Body of pancreas (tissue), 4 donors: ENCODE data around the gene CHADL. TPM values are rescaled to one million over a fixed set of nuclear protein-coding genes. Genes with fewer than 3 reads are reported as not detected.
A peak's percentile ranks its signal among the peaks of the same experiment; 100 is the strongest.

Experiments used
- ATAC-seq: fragments of 150-250 bp; one replicate; pipeline ENCODE4 v1.9.1; 2016
- DNase-seq, 4 donors: peaks; one replicate each; pipeline ENCODE4 v3.0.0-alpha.2; 2019
- H3K27ac ChIP-seq, 4 donors: fragments of 200-600 bp; sonication (generic); 1 replicate in 3 of 4; 2 replicates in 1 of 4; pipeline versions ENCODE4 v1.5.1 to v1.6.1; 2016 to 2019; ENCODE audit warnings: mild to moderate bottlenecking in 1 of 4, mixed read lengths in 1 of 4, moderate library complexity in 1 of 4
- H3K27me3 ChIP-seq, 2 donors: fragments of 200-600 bp; sonication (generic); one replicate each; pipeline ENCODE4 v1.6.0; 2016; ENCODE audit warnings: mild to moderate bottlenecking in 1 of 2
- H3K36me3 ChIP-seq, 2 donors: fragments of 200-600 bp; sonication (generic); replicated peaks in 1 of 2; 2 replicates each; pipeline ENCODE4 v1.5.1; 2016; ENCODE audit warnings: low read depth in 2 of 2; ENCODE audit not compliant: insufficient read depth in 1 of 2
- H3K4me1 ChIP-seq: fragments of 200-600 bp; sonication (generic); one replicate; pipeline ENCODE4 v1.6.0; 2016
- H3K4me3 ChIP-seq, 2 donors: fragments of 200-600 bp; sonication (generic); 1 replicate in 1 of 2; 2 replicates in 1 of 2; pipeline ENCODE4 v1.5.1; 2016 to 2019
- H3K9me3 ChIP-seq, 3 donors: fragments of 200-600 bp; sonication (generic); 1 replicate in 2 of 3; 2 replicates in 1 of 3; pipeline ENCODE4 v1.5.1; 2016
- POLR2A ChIP-seq, 3 donors: fragments of 450-650 bp; IDR thresholded peaks; one replicate each; pipeline ENCODE4 v1.6.1; 2016; ENCODE audit warnings: antibody characterized with exemption in 3 of 3, mild to moderate bottlenecking in 2 of 3
- WGBS, 2 donors: methylation state at CpG; one replicate each; pipeline ENCODE4 v1.1.5; 2017; 5-methylcytosine and 5-hydroxymethylcytosine counted together
- intact Hi-C: fragments of 100-400 bp; cut with DNase I; formaldehyde crosslinking; loops from one replicate; pipeline ENCODE4 v1.15.1; 2023
- total RNA-seq, 2 donors: library from RNA; depleted of rRNA; stranded (reverse); fragments of >200 nt; gene quantifications; one replicate each; pipeline ENCODE4 v1.1.0, GENCODE V29; 2016
- TF ChIP-seq, protein P1 (sequence below), 7 experiments: fragments of 450-650 bp in 4 of 7; fragments of 200-600 bp in 3 of 7; sonication (generic) in 3 of 7; IDR thresholded peaks; one replicate each; pipeline ENCODE4 v1.5.1; 2016 to 2019; ENCODE audit warnings: antibody characterized with exemption in 7 of 7

Gene CHADL
- total RNA-seq, 2 donors from 2014 or later, result 1.8 to 6.3 TPM

GRCh38 chr22:41241133-41241676 lies 474 bp upstream of the CHADL start:
- peak overlapping the region in 1 of 4 donors; percentile 20 for H3K27ac ChIP-seq
- TF ChIP-seq, protein P1, sequence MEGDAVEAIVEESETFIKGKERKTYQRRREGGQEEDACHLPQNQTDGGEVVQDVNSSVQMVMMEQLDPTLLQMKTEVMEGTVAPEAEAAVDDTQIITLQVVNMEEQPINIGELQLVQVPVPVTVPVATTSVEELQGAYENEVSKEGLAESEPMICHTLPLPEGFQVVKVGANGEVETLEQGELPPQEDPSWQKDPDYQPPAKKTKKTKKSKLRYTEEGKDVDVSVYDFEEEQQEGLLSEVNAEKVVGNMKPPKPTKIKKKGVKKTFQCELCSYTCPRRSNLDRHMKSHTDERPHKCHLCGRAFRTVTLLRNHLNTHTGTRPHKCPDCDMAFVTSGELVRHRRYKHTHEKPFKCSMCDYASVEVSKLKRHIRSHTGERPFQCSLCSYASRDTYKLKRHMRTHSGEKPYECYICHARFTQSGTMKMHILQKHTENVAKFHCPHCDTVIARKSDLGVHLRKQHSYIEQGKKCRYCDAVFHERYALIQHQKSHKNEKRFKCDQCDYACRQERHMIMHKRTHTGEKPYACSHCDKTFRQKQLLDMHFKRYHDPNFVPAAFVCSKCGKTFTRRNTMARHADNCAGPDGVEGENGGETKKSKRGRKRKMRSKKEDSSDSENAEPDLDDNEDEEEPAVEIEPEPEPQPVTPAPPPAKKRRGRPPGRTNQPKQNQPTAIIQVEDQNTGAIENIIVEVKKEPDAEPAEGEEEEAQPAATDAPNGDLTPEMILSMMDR (IDR thresholded peaks at IDR 0.05), result no peak
- no peak for TF ChIP-seq POLR2A (IDR thresholded peaks at IDR 0.05)
- DNase-seq (no peak), ATAC-seq (no peak)
- WGBS, 2 donors, result 81 to 90% methylated on average over 5 to 7 of the region's 7 CpGs
- peaks cover 19% of the 10 kb centered on the region for H3K4me1 ChIP-seq
- intact Hi-C loops, result no loop called here
- no peaks in the 10 kb centered on the region for H3K9me3 ChIP-seq
- H3K36me3 ChIP-seq, result peaks cover 0 to 2% of the 10 kb centered on the region in 2 donors
- no peaks in the 10 kb centered on the region for H3K27me3 ChIP-seq
- H3K4me3 ChIP-seq, result no peak overlapping the region

GRCh38 chr22:41239443-41240128 lies 1.1 kb downstream of the CHADL start:
- no peak for TF ChIP-seq POLR2A (IDR thresholded peaks at IDR 0.05)
- TF ChIP-seq, protein P1 (IDR thresholded peaks at IDR 0.05), result no peak
- DNase-seq (no peak), ATAC-seq (no peak)
- Histone ChIP-seq H3K27ac (no peak overlapping the region), H3K4me3 (no peak overlapping the region), H3K9me3 (no peaks in the 10 kb centered on the region), H3K4me1 (peaks cover 21% of the 10 kb centered on the region), H3K36me3 (no peaks in the 10 kb centered on the region), H3K27me3 (no peaks in the 10 kb centered on the region)
- 38 to 77% methylated on average over 3 to 15 of the region's 16 CpGs for WGBS, 2 donors
- intact Hi-C loops, result loop anchor here (10.0 kb wide), 1 partner anchor 315 kb away; no protein-coding TSS in a partner anchor

GRCh38 chr22:41238570-41239442 lies 1.9 kb downstream of the CHADL start:
- Histone ChIP-seq H3K27me3 (no peaks in the 10 kb centered on the region), H3K9me3 (no peaks in the 10 kb centered on the region), H3K36me3 (no peaks in the 10 kb centered on the region), H3K27ac (no peak overlapping the region), H3K4me1 (peaks cover 21% of the 10 kb centered on the region), H3K4me3 (no peak overlapping the region)
- no peak for DNase-seq
- TF ChIP-seq POLR2A (IDR thresholded peaks at IDR 0.05), result no peak
- TF ChIP-seq, protein P1 (IDR thresholded peaks at IDR 0.05), result no peak
- no peak for ATAC-seq
- intact Hi-C loops, result loop anchor here (10.0 kb wide), 1 partner anchor 314 kb away; no protein-coding TSS in a partner anchor
- 85 to 94% methylated on average over 9 to 22 of the region's 32 CpGs for WGBS, 2 donors

DNA sequence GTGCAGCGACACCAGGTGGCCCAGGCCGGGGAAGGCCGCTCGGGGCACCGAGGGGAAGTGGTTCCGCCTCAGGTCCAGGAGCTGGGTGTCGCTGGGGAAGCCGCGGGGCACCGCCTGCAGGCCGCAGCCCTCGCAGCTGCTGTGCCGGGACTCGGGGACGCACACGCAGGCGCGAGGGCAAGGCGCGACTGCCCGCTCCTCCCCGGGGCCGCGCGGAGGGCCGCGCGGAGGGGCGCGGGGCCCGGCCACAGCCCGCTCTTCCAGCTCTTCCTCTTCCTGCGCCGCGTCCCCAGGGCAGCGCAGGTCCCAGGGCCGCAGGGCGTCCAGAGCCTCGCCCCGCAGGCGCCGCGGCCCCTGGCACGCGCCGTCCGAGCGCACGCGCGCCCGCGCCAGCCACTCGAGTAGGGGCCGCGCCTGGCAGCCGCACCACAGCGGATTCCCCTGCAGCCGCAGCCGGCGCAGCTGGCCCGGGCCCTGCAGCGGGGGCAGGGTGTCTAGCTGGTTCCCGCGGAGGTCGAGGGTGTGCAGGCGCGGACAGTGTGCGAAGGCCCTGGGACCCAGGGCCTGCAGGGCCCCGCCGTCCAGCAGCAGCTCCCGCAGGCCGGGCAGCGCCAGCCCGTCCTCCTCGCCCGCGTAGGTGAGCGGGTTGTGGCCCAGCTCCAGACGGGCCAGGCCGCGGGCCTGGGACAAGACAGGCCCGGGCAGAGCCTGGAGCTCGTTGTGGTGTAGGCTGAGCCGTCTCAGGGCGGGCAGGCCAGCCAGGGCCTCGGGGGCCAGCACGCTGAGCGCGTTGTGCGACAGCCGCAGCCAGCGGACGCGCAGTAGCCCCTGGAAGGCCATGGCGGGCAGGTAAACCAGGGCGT lies 2.8 kb downstream of the CHADL start:
- no peak overlapping the region for H3K4me3 ChIP-seq
- H3K9me3 ChIP-seq, result no peaks in the 10 kb centered on the region
- DNase-seq (peak; percentile 83 to 88 (median 86)), ATAC-seq (peak; percentile 91)
- H3K4me1 ChIP-seq, result peaks cover 21% of the 10 kb centered on the region
- peak in 2 of 3 donors; percentile 40 to 41 for TF ChIP-seq POLR2A (IDR thresholded peaks at IDR 0.05)
- TF ChIP-seq, protein P1 (IDR thresholded peaks at IDR 0.05), result peak; percentile 62 to 86 (median 78)
- no peaks in the 10 kb centered on the region for H3K36me3 ChIP-seq
- 23% methylated on average over 91 of the region's 97 CpGs; no CpG with 5 or more reads in 1 of the 2 donors for WGBS, 2 donors
- peak overlapping the region in 3 of 4 donors; percentile 33 to 60 (median 59) for H3K27ac ChIP-seq
- H3K27me3 ChIP-seq, result no peaks in the 10 kb centered on the region
- intact Hi-C loops, result loop anchor here (10.0 kb wide), 1 partner anchor 313 kb away; no protein-coding TSS in a partner anchor
